Thymus (tissue), 11 donors: ENCODE data around the gene NEMF. TPM values are rescaled to one million over a fixed set of nuclear protein-coding genes. Genes with fewer than 3 reads are reported as not detected.
"Not testable (repeated sequence)": the region's sequence is repeated elsewhere in the genome, so short reads cannot be mapped to it uniquely, and the experiment has no call there.

Experiments
- DNase-seq, 9 donors: peaks; one replicate each; pipeline ENCODE4 v3.0.0-alpha.2; 2013; ENCODE audit warnings: low spot score in 9 of 9, low read depth in 6 of 9, missing footprints in 1 of 9
- H3K27ac ChIP-seq, 2 donors: one replicate each; pipeline ENCODE4 v1.5.1; 2013; ENCODE audit warnings: control low read depth in 1 of 2, low read depth in 1 of 2, low read length in 1 of 2, mild to moderate bottlenecking in 1 of 2, moderate library complexity in 1 of 2
- H3K27me3 ChIP-seq, 2 donors: one replicate each; pipeline ENCODE4 v1.5.1; 2013; ENCODE audit warnings: low read length in 1 of 2; ENCODE audit not compliant: control insufficient read depth in 2 of 2, insufficient read depth in 1 of 2
- H3K36me3 ChIP-seq, 2 donors: one replicate each; pipeline ENCODE4 v1.5.1; 2013; ENCODE audit warnings: low read length in 1 of 2, mild to moderate bottlenecking in 1 of 2, moderate library complexity in 1 of 2; ENCODE audit not compliant: control insufficient read depth in 2 of 2, insufficient read depth in 2 of 2
- H3K4me1 ChIP-seq, 2 donors: one replicate each; pipeline ENCODE4 v1.5.1; 2013; ENCODE audit warnings: low read length in 2 of 2; ENCODE audit not compliant: control insufficient read depth in 2 of 2, insufficient read depth in 2 of 2
- H3K4me3 ChIP-seq, 2 donors: one replicate each; pipeline ENCODE4 v1.5.1; 2013; ENCODE audit warnings: low read length in 2 of 2, control low read depth in 1 of 2, mild to moderate bottlenecking in 1 of 2
- H3K9me3 ChIP-seq, 2 donors: one replicate each; pipeline ENCODE4 v1.5.1; 2013; ENCODE audit warnings: low read length in 1 of 2, mild to moderate bottlenecking in 1 of 2; ENCODE audit not compliant: control insufficient read depth in 2 of 2, insufficient read depth in 1 of 2
- WGBS: extraction: QIAGEN DNeasy Blood & Tissue Kit; methylation state at CpG from one replicate; pipeline ENCODE4 v1.1.7; 2013; 5-methylcytosine and 5-hydroxymethylcytosine counted together
- polyA plus RNA-seq: library from polyadenylated mRNA; stranded (reverse); fragments of 200-250 nt; gene quantifications from one replicate; pipeline ENCODE4 v1.2.3, GENCODE V29; 2013
- total RNA-seq: library from RNA; stranded (reverse); fragments of 120-200 nt; gene quantifications from one replicate; pipeline ENCODE4 v1.2.4, GENCODE V29; 2013
- donor health status: healthy.

NEMF gene
- total and polyA plus RNA-seq, 2 donors = 58.1 to 68.8 TPM

GRCh38 chr14:49853158-49853477 lies 530 bp upstream of the NEMF start:
- H3K27me3 ChIP-seq = no peaks in the 10 kb centered on the region
- peaks cover 0 to 8% of the 10 kb centered on the region in 2 donors for H3K4me1 ChIP-seq
- peaks cover 0 to 2% of the 10 kb centered on the region in 2 donors for H3K9me3 ChIP-seq
- H3K4me3 ChIP-seq = peak overlapping the region; percentile 61 to 96
- peaks cover 4 to 22% of the 10 kb centered on the region in 2 donors for H3K36me3 ChIP-seq
- H3K27ac ChIP-seq = peak overlapping the region; percentile 64 to 83
- DNase-seq = no peak
- 1% methylated on average over 14 of the region's 14 CpGs for WGBS

- Histone ChIP-seq H3K4me3 (peak overlapping the region; percentile 61 to 96), H3K27ac (peak overlapping the region in 1 of 2 donors; percentile 83), H3K9me3 (peaks cover 0 to 2% of the 10 kb centered on the region in 2 donors), H3K4me1 (peaks cover 0 to 4% of the 10 kb centered on the region in 2 donors), H3K36me3 (peaks cover 4 to 26% of the 10 kb centered on the region in 2 donors), H3K27me3 (no peaks in the 10 kb centered on the region)
- peak in 1 of 9 donors; percentile 10 for DNase-seq
- WGBS = 16% methylated on average over 7 of the region's 7 CpGs
Measured at GRCh38 chr14:49851813-49852212, 775 bp downstream of the NEMF start.

GRCh38 chr14:49849213-49849847 lies 3.3 kb downstream of the NEMF start:
- peaks cover 10 to 36% of the 10 kb centered on the region in 2 donors for H3K36me3 ChIP-seq

GRCh38 chr14:49828640-49829039 lies 23.9 kb downstream of the NEMF start:
- Histone ChIP-seq H3K4me1 (no peaks in the 10 kb centered on the region), H3K4me3 (no peak overlapping the region), H3K36me3 (peaks cover 31 to 92% of the 10 kb centered on the region in 2 donors), H3K27me3 (no peaks in the 10 kb centered on the region), H3K27ac (no peak overlapping the region), H3K9me3 (no peaks in the 10 kb centered on the region)
- DNase-seq = no peak
- 98% methylated on average over 2 of the region's 2 CpGs for WGBS

More at GRCh38 chr14:49849213-49849847, 3.3 kb downstream of the NEMF start:
- no peak for DNase-seq
- Histone ChIP-seq H3K27me3 (no peaks in the 10 kb centered on the region), H3K9me3 (no peaks in the 10 kb centered on the region), H3K27ac (no peak overlapping the region), H3K4me1 (peaks cover 0 to 4% of the 10 kb centered on the region in 2 donors), H3K4me3 (no peak overlapping the region)
- WGBS = 95% methylated on average over 1 of the region's 1 CpG

GRCh38 chr14:49820176-49820575 lies 32.4 kb downstream of the NEMF start:
- WGBS = 99% methylated on average over 12 of the region's 12 CpGs
- H3K27ac ChIP-seq = no peak overlapping the region
- DNase-seq = no peak
- peaks cover 0 to 4% of the 10 kb centered on the region in 2 donors for H3K9me3 ChIP-seq
- H3K36me3 ChIP-seq = peaks cover 39 to 70% of the 10 kb centered on the region in 2 donors
- H3K4me1 ChIP-seq = no peaks in the 10 kb centered on the region
- H3K27me3 ChIP-seq = no peaks in the 10 kb centered on the region
- no peak overlapping the region for H3K4me3 ChIP-seq

GRCh38 chr14:49816844-49817243 lies 35.7 kb downstream of the NEMF start:
- 96% methylated on average over 3 of the region's 3 CpGs for WGBS
- Histone ChIP-seq H3K27me3 (no peaks in the 10 kb centered on the region), H3K9me3 (peaks cover 0 to 4% of the 10 kb centered on the region in 2 donors), H3K4me1 (no peaks in the 10 kb centered on the region), H3K4me3 (no peak overlapping the region), H3K36me3 (peaks cover 26 to 56% of the 10 kb centered on the region in 2 donors), H3K27ac (no peak overlapping the region)
- no peak for DNase-seq

GRCh38 chr14:49816118-49816517 lies 36.5 kb downstream of the NEMF start:
- H3K4me3 ChIP-seq, H3K4me1 ChIP-seq, DNase-seq, H3K9me3 ChIP-seq, H3K27ac ChIP-seq, H3K27me3 ChIP-seq: not testable (repeated sequence)
- peaks cover 26 to 58% of the 10 kb centered on the region in 2 donors for H3K36me3 ChIP-seq
- over 99% methylated on average over 2 of the region's 2 CpGs for WGBS

GRCh38 chr14:49808780-49809179 lies 43.8 kb downstream of the NEMF start:
- DNase-seq = no peak
- H3K36me3 ChIP-seq = peaks cover 19 to 47% of the 10 kb centered on the region in 2 donors
- H3K27ac ChIP-seq = no peak overlapping the region
- H3K4me1 ChIP-seq = no peaks in the 10 kb centered on the region
- no peaks in the 10 kb centered on the region for H3K27me3 ChIP-seq
- WGBS = 0% methylated on average over 1 of the region's 1 CpG
- no peaks in the 10 kb centered on the region for H3K9me3 ChIP-seq
- no peak overlapping the region for H3K4me3 ChIP-seq

- DNase-seq = no peak
- Histone ChIP-seq H3K4me1 (no peaks in the 10 kb centered on the region), H3K36me3 (peaks cover 42 to 69% of the 10 kb centered on the region in 2 donors), H3K9me3 (no peaks in the 10 kb centered on the region), H3K27me3 (no peaks in the 10 kb centered on the region), H3K27ac (no peak overlapping the region), H3K4me3 (no peak overlapping the region)
- 97% methylated on average over 2 of the region's 2 CpGs for WGBS
Measured at GRCh38 chr14:49796025-49796424, 56.6 kb downstream of the NEMF start.
